Coronary artery (tissue), 2 donors: ENCODE results near the gene RIPOR1.

ENCODE experiments used
- DNase-seq: peaks from one replicate; pipeline ENCODE4 v3.0.0-alpha.2; 2017; ENCODE audit warnings: low spot score
- H3K27ac ChIP-seq, 2 donors: fragments of 200-600 bp; sonication (generic); one replicate each; pipeline ENCODE4 v1.5.1; 2016 to 2019
- H3K4me3 ChIP-seq: fragments of 200-600 bp; sonication (generic); 2 replicates; pipeline ENCODE4 v1.5.1; 2016; ENCODE audit warnings: mild to moderate bottlenecking, moderate library complexity
- CTCF ChIP-seq: fragments of 200-600 bp; sonication (generic); IDR thresholded peaks from one replicate; pipeline ENCODE4 v1.5.1; 2019; ENCODE audit warnings: antibody characterized with exemption

The RIPOR1 gene

GRCh38 chr16:67537636-67538591, 9.3 kb downstream of the RIPOR1 start:
- H3K27ac ChIP-seq = peak overlapping the region; percentile 68 to 87
- H3K4me3 ChIP-seq = peak overlapping the region; percentile 82
- no peak for TF ChIP-seq CTCF
- no peak for DNase-seq

GRCh38 chr16:67538666-67539101, 10.1 kb downstream of the RIPOR1 start:
- peak; percentile 71 for DNase-seq
- Histone ChIP-seq H3K27ac (peak overlapping the region; percentile 68 to 87), H3K4me3 (peak overlapping the region; percentile 82)
- TF ChIP-seq CTCF = no peak

- Histone ChIP-seq H3K27ac (no peak overlapping the region), H3K4me3 (peak overlapping the region; percentile 82)
- no peak for DNase-seq
- no peak for TF ChIP-seq CTCF
These were observed 10.6 kb downstream of the RIPOR1 start for GRCh38 chr16:67539271-67539670.

- DNase-seq = no peak
- H3K4me3 ChIP-seq = no peak overlapping the region
- no peak for TF ChIP-seq CTCF
- no peak overlapping the region for H3K27ac ChIP-seq
These were observed 11.3 kb downstream of the RIPOR1 start for GRCh38 chr16:67539691-67540635.

GRCh38 chr16:67540756-67541155, 12.1 kb downstream of the RIPOR1 start:
- Histone ChIP-seq H3K4me3 (no peak overlapping the region), H3K27ac (no peak overlapping the region)
- no peak for TF ChIP-seq CTCF
- no peak for DNase-seq

GRCh38 chr16:67541391-67542263, 13.0 kb downstream of the RIPOR1 start:
- H3K27ac ChIP-seq = peak overlapping the region in 1 of 2 donors; percentile 46
- DNase-seq = peak; percentile 68
- TF ChIP-seq CTCF = no peak

More at GRCh38 chr16:67541391-67542263, 13.0 kb downstream of the RIPOR1 start:
- H3K4me3 ChIP-seq = no peak overlapping the region
